RWPE1 (cell line): ENCODE results near the gene COL4A4.

ENCODE experiments used
- CTCF ChIA-PET: fragments of 350-600 bp; sonication (Branson Sonifier 250); formaldehyde crosslinking; extraction: SDS; loops from one replicate; lab custom pipeline; 2021; lab: Yijun Ruan, JAX
- POLR2A ChIA-PET: fragments of 400-600 bp; formaldehyde crosslinking; extraction: SDS; loops from one replicate; lab custom pipeline; 2020; ENCODE audit warnings: antibody characterized with exemption; ENCODE audit not compliant: low non-redundant PET; lab: Yijun Ruan, JAX
- DNase-seq: peaks from one replicate; pipeline ENCODE4 v3.0.0; 2012; ENCODE audit warnings: low spot score
- H3K27ac ChIP-seq: fragments of 450-650 bp; 2 replicates; pipeline ENCODE4 v1.5.1; 2017
- TF ChIP-seq, protein P1 (sequence below): fragments of 450-650 bp; conservative IDR thresholded peaks from 2 replicates; pipeline ENCODE4 v1.5.1; 2017; ENCODE audit warnings: low read depth, mild to moderate bottlenecking

The COL4A4 gene

GRCh38 chr2:227163998-227164762 is at the start of gene COL4A4, which contains the start of gene COL4A3:
Gene COL4A4, minus strand, starts transcription at chr2:227164205. Its CDS starts 16,722 bp downstream, at chr2:227147483.
Gene COL4A3, plus strand, starts transcription at chr2:227164624. Its CDS starts 103 bp downstream, at chr2:227164727.
- H3K27ac ChIP-seq = no peak within 1 kb of the TSS
- TF ChIP-seq, protein P1, sequence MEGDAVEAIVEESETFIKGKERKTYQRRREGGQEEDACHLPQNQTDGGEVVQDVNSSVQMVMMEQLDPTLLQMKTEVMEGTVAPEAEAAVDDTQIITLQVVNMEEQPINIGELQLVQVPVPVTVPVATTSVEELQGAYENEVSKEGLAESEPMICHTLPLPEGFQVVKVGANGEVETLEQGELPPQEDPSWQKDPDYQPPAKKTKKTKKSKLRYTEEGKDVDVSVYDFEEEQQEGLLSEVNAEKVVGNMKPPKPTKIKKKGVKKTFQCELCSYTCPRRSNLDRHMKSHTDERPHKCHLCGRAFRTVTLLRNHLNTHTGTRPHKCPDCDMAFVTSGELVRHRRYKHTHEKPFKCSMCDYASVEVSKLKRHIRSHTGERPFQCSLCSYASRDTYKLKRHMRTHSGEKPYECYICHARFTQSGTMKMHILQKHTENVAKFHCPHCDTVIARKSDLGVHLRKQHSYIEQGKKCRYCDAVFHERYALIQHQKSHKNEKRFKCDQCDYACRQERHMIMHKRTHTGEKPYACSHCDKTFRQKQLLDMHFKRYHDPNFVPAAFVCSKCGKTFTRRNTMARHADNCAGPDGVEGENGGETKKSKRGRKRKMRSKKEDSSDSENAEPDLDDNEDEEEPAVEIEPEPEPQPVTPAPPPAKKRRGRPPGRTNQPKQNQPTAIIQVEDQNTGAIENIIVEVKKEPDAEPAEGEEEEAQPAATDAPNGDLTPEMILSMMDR = no peak
- ChIA-PET CTCF (interaction anchor here (0.7 kb wide), 1 partner anchor 31 kb away, joined by 3 read pairs; no protein-coding TSS in a partner anchor), POLR2A (no interaction called here)
- peak; percentile 28 for DNase-seq

GRCh38 chr2:227207573-227207972 is 43.6 kb upstream of the COL4A4 start:
- no peak for DNase-seq
- H3K27ac ChIP-seq = no peak overlapping the region
- POLR2A ChIA-PET = no interaction called here
- CTCF ChIA-PET = interaction anchor here (0.7 kb wide), 1 partner anchor 1015 kb away, joined by 3 read pairs; no protein-coding TSS in a partner anchor
- TF ChIP-seq, protein P1 = no peak

- no peak overlapping the region for H3K27ac ChIP-seq
- ChIA-PET CTCF (no interaction called here), POLR2A (no interaction called here)
- DNase-seq = no peak
- TF ChIP-seq, protein P1 = no peak
Measured at GRCh38 chr2:227206406-227206805, 42.4 kb upstream of the COL4A4 start.

DNA sequence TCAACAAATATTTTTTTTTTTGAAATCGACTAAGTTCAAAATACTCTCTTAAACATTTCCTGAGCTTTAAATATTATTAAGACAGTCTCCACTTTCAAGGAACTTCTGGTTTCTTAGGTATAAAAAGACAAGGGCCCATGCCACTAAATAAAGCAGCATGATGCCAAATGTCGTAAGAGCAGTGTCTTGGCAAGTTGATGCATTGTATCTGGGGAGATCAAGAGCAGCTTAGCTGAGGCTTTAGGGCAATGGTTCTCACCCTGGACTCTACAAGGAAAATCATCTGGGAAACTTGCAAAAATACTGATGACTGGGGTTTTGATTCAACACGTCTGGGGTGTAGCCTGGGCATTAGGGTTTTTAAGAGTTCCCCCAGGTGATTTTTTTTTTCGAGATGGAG is 41.7 kb upstream of the COL4A4 start:
- TF ChIP-seq, protein P1 = no peak
- POLR2A ChIA-PET = no interaction called here
- CTCF ChIA-PET = no interaction called here
- DNase-seq = no peak
- H3K27ac ChIP-seq = no peak overlapping the region

DNA sequence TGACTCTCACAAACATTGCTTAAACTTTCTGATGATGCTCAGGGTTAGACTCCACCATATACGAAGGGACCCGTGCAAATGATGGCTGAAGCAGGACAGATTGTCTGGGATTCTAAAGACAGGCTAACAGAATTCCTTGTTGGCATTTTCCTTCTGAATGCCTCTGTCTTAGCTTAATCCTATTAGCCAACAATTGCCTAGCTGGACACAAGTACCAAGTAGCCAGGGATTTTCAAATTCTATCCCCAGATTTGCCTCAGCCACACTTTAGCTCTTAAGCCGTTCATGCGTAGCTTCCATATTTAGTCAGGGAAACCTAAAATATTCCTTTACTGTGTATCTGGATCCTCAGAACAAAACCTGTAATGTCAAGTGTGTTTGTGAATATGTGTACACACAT is 40.4 kb upstream of the COL4A4 start:
- no peak overlapping the region for H3K27ac ChIP-seq
- TF ChIP-seq, protein P1 = no peak
- DNase-seq = no peak
- ChIA-PET POLR2A (no interaction called here), CTCF (no interaction called here)

DNA sequence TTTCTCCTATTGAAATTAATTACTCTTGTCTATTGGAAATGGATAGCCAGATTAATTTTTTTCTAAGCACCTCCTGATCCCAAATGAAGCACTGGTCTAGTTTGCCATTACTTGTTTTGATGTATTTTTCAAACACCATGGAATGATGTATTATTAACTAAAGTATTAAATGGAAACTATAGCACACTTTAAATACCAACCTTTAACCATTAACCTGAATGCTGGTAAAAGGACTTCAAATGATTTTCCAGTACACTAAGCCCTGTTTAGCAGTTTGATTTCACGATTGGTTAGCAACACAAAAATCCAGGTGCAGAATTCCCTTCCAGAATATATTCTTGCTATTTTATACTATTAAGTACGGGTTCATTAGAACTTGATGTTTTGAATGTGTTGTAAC is 37.8 kb upstream of the COL4A4 start:
- POLR2A ChIA-PET = no interaction called here
- CTCF ChIA-PET = no interaction called here
- no peak overlapping the region for H3K27ac ChIP-seq
- TF ChIP-seq, protein P1 = no peak
- DNase-seq = no peak
